ENCODE results near the gene PTPRR. TPM values are rescaled to one million over a fixed set of nuclear protein-coding genes. Genes with fewer than 3 reads are reported as not detected.

The PTPRR gene
- total and polyA plus RNA-seq, 10 donors = 0.41 to 2.7 (median 1.5) TPM

DNA sequence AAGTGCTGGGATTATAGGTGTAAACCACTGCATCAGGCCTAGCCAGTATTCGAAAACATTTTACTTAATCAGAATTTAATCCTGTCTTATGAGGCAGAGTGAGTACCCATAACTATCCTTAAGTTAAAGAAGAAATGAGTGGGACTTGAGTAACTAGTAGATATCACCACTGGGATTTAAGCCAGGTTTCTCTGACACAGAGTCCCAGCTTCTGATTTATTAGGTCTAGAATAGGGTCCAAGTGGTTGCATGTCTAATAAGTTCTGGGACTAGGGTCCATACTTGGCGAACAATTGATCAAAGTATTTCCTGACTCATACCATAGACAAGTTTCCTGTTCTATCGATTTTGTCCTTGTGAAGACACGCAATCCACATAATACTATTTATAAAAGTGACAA is 302.2 kb downstream of the PTPRR start:
- WGBS, 5 donors = 71 to 80% (median 78%) methylated on average over 4 of the region's 4 CpGs
- Histone ChIP-seq H3K9me3 (no peaks in the 10 kb centered on the region), H3K36me3 (peaks cover 0 to 5% (median 0%) of the 10 kb centered on the region in 6 donors), H3K4me3 (no peak overlapping the region), H3K27ac (peak overlapping the region in 2 of 8 donors; percentile 20 to 43), H3K4me1 (peaks cover 0 to 57% (median 9%) of the 10 kb centered on the region in 6 donors), H3K27me3 (replicated peaks in 1 of 7) (no peaks in the 10 kb centered on the region)
- intact Hi-C loops (cut with DNase I; ENCODE audit: low total_unique reads) = no loop called here
- TF ChIP-seq POLR2AphosphoS5 (IDR thresholded peaks at IDR 0.05) (no peak), POLR2A (IDR thresholded peaks at IDR 0.05) (no peak)
- TF ChIP-seq, protein P1, sequence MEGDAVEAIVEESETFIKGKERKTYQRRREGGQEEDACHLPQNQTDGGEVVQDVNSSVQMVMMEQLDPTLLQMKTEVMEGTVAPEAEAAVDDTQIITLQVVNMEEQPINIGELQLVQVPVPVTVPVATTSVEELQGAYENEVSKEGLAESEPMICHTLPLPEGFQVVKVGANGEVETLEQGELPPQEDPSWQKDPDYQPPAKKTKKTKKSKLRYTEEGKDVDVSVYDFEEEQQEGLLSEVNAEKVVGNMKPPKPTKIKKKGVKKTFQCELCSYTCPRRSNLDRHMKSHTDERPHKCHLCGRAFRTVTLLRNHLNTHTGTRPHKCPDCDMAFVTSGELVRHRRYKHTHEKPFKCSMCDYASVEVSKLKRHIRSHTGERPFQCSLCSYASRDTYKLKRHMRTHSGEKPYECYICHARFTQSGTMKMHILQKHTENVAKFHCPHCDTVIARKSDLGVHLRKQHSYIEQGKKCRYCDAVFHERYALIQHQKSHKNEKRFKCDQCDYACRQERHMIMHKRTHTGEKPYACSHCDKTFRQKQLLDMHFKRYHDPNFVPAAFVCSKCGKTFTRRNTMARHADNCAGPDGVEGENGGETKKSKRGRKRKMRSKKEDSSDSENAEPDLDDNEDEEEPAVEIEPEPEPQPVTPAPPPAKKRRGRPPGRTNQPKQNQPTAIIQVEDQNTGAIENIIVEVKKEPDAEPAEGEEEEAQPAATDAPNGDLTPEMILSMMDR (IDR thresholded peaks at IDR 0.05 in 8 of 11, conservative IDR thresholded peaks at IDR 0.05 in 3 of 11) = no peak
- DNase-seq = no peak

- H3K36me3 ChIP-seq = peaks cover 0 to 5% (median 0%) of the 10 kb centered on the region in 6 donors
- TF ChIP-seq, protein P1 (IDR thresholded peaks at IDR 0.05 in 8 of 11, conservative IDR thresholded peaks at IDR 0.05 in 3 of 11) = no peak
- TF ChIP-seq POLR2A (IDR thresholded peaks at IDR 0.05) = no peak
- TF ChIP-seq POLR2AphosphoS5 (IDR thresholded peaks at IDR 0.05) = no peak
- H3K27me3 ChIP-seq (replicated peaks in 1 of 7) = peaks cover 0 to 7% (median 0%) of the 10 kb centered on the region in 7 donors
- DNase-seq = no peak
- intact Hi-C loops (cut with DNase I; ENCODE audit: low total_unique reads) = no loop called here
- no peak overlapping the region for H3K4me3 ChIP-seq
- no peak overlapping the region for H3K27ac ChIP-seq
- WGBS, 5 donors = 64 to 84% (median 73%) methylated on average over 4 of the region's 4 CpGs
- peaks cover 0 to 66% (median 14%) of the 10 kb centered on the region in 6 donors for H3K4me1 ChIP-seq
- no peaks in the 10 kb centered on the region for H3K9me3 ChIP-seq
These were observed 303.1 kb downstream of the PTPRR start for GRCh38 chr12:70617450-70617849.

- intact Hi-C loops (cut with DNase I; ENCODE audit: low total_unique reads) = no loop called here
- 66 to 78% (median 72%) methylated on average over 5 of the region's 5 CpGs for WGBS, 5 donors
These were observed 305.2 kb downstream of the PTPRR start for GRCh38 chr12:70615174-70615866.

More at GRCh38 chr12:70615174-70615866, 305.2 kb downstream of the PTPRR start:
- Histone ChIP-seq H3K27me3 (replicated peaks in 1 of 7) (peaks cover 0 to 18% (median 0%) of the 10 kb centered on the region in 7 donors), H3K4me3 (no peak overlapping the region), H3K9me3 (no peaks in the 10 kb centered on the region), H3K36me3 (peaks cover 0 to 5% (median 0%) of the 10 kb centered on the region in 6 donors), H3K4me1 (peaks cover 0 to 81% (median 20%) of the 10 kb centered on the region in 6 donors), H3K27ac (no peak overlapping the region)
- TF ChIP-seq POLR2A (IDR thresholded peaks at IDR 0.05) (no peak), POLR2AphosphoS5 (IDR thresholded peaks at IDR 0.05) (no peak)
- TF ChIP-seq, protein P1 (IDR thresholded peaks at IDR 0.05 in 8 of 11, conservative IDR thresholded peaks at IDR 0.05 in 3 of 11) = no peak
- no peak for DNase-seq
